ENCODE data around the gene SHC4. TPM values are rescaled to one million over a fixed set of nuclear protein-coding genes. Genes with fewer than 3 reads are reported as not detected.

Gene SHC4
- total RNA-seq, 1 donor from 2014 or later: 7.2 TPM

DNA sequence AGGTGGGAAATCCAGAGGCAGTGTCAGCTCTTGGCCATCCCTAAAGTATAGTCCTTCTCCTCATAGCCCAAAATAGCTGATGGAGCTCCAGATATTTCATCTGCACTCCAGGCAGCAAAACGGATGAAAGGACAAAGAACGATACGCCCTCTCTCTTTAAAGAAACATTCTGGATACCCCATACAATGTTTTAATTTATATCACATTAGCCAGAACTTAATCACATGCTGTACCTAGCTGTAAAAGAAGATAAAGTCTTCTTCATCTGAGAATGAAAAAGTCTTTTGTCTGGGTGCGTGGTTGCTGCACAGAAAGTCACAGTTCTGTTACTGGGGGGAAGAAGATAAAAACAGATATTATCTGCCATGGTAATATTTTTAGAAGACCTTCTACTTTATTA lies 4.3 kb upstream of the SHC4 start:
- intact Hi-C loops (cut with DNase I): no loop called here
- Histone ChIP-seq H3K36me3 (no peaks in the 10 kb centered on the region), H3K27ac (peak overlapping the region in 1 of 2 donors; percentile 77), H3K9me3 (no peaks in the 10 kb centered on the region), H3K4me1 (peaks cover 4 to 17% of the 10 kb centered on the region in 2 donors), H3K27me3 (no peaks in the 10 kb centered on the region), H3K4me3 (no peak overlapping the region)
- TF ChIP-seq, protein P1, sequence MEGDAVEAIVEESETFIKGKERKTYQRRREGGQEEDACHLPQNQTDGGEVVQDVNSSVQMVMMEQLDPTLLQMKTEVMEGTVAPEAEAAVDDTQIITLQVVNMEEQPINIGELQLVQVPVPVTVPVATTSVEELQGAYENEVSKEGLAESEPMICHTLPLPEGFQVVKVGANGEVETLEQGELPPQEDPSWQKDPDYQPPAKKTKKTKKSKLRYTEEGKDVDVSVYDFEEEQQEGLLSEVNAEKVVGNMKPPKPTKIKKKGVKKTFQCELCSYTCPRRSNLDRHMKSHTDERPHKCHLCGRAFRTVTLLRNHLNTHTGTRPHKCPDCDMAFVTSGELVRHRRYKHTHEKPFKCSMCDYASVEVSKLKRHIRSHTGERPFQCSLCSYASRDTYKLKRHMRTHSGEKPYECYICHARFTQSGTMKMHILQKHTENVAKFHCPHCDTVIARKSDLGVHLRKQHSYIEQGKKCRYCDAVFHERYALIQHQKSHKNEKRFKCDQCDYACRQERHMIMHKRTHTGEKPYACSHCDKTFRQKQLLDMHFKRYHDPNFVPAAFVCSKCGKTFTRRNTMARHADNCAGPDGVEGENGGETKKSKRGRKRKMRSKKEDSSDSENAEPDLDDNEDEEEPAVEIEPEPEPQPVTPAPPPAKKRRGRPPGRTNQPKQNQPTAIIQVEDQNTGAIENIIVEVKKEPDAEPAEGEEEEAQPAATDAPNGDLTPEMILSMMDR (IDR thresholded peaks at IDR 0.05): no peak
- DNase-seq (ENCODE audit: low spot score in 2 of 2): no peak

DNA sequence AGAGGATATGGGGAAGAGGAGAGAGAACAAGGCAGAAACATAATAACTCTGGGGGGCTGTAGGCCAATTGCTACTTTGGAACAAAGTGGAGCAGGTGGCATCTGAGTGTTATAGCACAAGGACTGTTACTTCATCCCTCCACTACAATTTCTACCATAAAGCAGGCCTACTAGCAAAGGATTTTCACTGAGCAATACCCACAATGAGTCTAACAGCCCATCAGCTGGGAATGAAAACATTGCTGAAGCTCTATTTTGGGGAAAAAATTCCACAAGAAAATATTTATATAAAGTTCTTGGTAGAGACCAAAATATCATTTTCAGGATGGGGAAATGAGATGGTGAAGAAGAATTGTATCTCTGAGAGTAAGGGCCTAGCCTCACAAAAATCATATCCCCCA lies 3.6 kb upstream of the SHC4 start:
- Histone ChIP-seq H3K4me1 (peaks cover 4 to 20% of the 10 kb centered on the region in 2 donors), H3K4me3 (no peak overlapping the region), H3K36me3 (no peaks in the 10 kb centered on the region), H3K27ac (peak overlapping the region; percentile 71 to 77), H3K9me3 (no peaks in the 10 kb centered on the region), H3K27me3 (no peaks in the 10 kb centered on the region)
- TF ChIP-seq, protein P1 (IDR thresholded peaks at IDR 0.05): no peak
- intact Hi-C loops (cut with DNase I): no loop called here
- DNase-seq (ENCODE audit: low spot score in 2 of 2): no peak

DNA sequence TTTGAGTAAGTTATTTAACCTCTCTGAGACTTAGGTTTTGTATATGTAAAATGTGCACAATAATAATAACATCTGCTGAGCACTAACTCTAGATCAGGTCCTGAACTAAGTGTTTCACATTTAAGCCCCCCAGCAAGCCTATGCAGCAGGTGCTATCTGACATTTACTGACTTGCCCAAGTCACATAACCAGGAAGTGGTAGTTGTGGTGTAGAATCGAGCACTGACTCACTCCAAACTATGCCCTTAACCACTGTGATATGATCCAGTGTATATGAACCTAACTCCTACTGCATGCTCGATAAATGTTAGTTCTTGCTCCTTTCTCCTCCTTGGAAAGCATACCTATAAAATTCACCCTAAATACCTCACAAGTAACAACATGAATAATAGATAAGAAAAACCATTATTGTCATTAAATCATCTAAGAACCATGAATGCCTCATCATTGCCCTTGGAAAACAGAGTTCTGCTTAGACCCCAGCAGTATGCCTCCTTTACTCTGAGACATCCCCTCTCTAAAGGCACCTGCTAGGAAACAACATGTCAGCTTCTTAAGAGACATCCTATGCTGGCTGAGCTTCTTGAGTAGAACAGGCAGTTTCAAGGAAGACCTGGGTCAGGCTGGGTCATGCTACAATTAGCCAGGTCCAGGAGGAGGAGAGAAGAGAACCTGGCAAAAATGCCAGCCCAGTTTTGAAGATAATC lies 3.0 kb upstream of the SHC4 start:
- Histone ChIP-seq H3K4me3 (no peak overlapping the region), H3K36me3 (no peaks in the 10 kb centered on the region), H3K4me1 (peaks cover 4 to 20% of the 10 kb centered on the region in 2 donors), H3K27me3 (no peaks in the 10 kb centered on the region), H3K9me3 (no peaks in the 10 kb centered on the region), H3K27ac (peak overlapping the region; percentile 71 to 77)
- TF ChIP-seq, protein P1 (IDR thresholded peaks at IDR 0.05): no peak
- intact Hi-C loops (cut with DNase I): no loop called here
- DNase-seq (ENCODE audit: low spot score in 2 of 2): no peak

DNA sequence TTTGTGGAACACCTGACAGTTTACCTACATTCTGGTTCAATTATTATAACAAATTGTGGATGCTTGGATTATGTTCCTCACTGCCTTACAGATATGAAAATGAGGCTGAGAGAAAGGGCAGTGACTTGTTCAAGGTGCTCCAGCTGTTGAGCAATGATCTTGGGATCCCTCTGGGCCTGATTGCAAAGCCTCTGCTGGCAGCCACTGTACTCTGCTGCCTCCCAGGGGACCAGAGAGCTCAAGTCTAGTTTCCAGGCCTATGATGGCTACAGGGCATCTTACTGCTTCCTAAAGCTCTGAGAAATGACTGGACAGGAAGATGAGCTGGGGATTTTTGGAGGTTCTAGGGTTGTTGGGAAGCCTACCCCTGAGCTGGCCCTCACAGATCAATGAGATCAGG lies 2.3 kb upstream of the SHC4 start:
- H3K27me3 ChIP-seq: no peaks in the 10 kb centered on the region
- intact Hi-C loops (cut with DNase I): no loop called here

DNA sequence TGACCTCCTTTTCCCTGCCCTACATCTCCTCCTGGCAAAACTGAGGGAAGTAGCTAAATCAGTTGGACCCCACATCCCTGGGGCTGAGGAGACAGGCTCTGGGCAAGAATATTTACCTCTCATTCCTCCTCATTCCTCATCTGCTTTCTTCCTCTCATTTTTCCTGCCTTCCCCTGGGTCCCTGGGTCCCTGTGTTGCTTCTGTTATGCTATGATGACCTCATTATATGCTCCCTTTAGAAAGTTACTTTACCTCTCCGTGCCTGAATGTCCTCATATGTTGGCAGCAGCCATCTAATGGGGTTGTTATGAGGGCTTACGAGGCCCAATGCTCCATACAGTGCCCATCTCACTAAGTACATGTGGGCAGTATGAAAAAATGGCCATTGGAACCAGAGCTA lies 1.2 kb upstream of the SHC4 start:
- intact Hi-C loops (cut with DNase I): loop anchor here (5.0 kb wide), 2 partner anchors 82 to 88 kb away; partner anchors contain the start of genes EID1 and SECISBP2L
- Histone ChIP-seq H3K9me3 (no peaks in the 10 kb centered on the region), H3K36me3 (no peaks in the 10 kb centered on the region), H3K4me1 (peaks cover 4 to 20% of the 10 kb centered on the region in 2 donors), H3K4me3 (no peak overlapping the region), H3K27ac (peak overlapping the region; percentile 57 to 71), H3K27me3 (no peaks in the 10 kb centered on the region)
- TF ChIP-seq, protein P1 (IDR thresholded peaks at IDR 0.05): no peak
- DNase-seq (ENCODE audit: low spot score in 2 of 2): no peak

More for the DNA sequence above, 2.3 kb upstream of the SHC4 start:
- H3K36me3 ChIP-seq: no peaks in the 10 kb centered on the region
- H3K4me1 ChIP-seq: peaks cover 4 to 20% of the 10 kb centered on the region in 2 donors
- no peak overlapping the region for H3K4me3 ChIP-seq
- H3K9me3 ChIP-seq: no peaks in the 10 kb centered on the region
- H3K27ac ChIP-seq: peak overlapping the region; percentile 71 to 77
- TF ChIP-seq, protein P1 (IDR thresholded peaks at IDR 0.05): peak in 1 of 3 experiments; percentile 21
- DNase-seq (ENCODE audit: low spot score in 2 of 2): no peak

All from ascending aorta (tissue), 2 donors.